Measurements from ENCODE around the gene GNL2.
"Not testable (repeated sequence)": the region's sequence is repeated elsewhere in the genome, so short reads cannot be mapped to it uniquely, and the experiment has no call there.

Gene GNL2

DNA sequence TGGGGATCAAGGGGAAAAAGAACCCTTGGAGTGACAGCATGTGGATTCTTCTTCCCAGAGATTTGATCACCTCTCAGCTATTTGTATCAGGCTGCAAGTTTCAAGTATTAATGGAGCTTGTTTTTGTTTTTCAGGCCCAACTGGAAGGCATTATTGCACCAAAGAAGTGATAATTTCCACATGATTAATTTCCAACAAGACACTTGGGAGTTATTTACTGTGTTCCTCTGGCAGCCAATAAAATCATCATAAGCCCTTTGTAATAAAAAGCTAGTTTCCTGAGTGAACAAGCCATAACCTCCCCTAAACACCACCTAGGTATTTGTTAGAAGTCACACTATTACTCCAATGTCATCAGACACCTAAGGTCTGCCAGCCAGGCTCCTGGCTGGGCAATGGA is 30.8 kb downstream of the GNL2 start:
- peak overlapping the region; percentile 55 for H3K27ac ChIP-seq
- TF ChIP-seq, protein P1, sequence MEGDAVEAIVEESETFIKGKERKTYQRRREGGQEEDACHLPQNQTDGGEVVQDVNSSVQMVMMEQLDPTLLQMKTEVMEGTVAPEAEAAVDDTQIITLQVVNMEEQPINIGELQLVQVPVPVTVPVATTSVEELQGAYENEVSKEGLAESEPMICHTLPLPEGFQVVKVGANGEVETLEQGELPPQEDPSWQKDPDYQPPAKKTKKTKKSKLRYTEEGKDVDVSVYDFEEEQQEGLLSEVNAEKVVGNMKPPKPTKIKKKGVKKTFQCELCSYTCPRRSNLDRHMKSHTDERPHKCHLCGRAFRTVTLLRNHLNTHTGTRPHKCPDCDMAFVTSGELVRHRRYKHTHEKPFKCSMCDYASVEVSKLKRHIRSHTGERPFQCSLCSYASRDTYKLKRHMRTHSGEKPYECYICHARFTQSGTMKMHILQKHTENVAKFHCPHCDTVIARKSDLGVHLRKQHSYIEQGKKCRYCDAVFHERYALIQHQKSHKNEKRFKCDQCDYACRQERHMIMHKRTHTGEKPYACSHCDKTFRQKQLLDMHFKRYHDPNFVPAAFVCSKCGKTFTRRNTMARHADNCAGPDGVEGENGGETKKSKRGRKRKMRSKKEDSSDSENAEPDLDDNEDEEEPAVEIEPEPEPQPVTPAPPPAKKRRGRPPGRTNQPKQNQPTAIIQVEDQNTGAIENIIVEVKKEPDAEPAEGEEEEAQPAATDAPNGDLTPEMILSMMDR (conservative IDR thresholded peaks at IDR 0.05), result no peak

DNA sequence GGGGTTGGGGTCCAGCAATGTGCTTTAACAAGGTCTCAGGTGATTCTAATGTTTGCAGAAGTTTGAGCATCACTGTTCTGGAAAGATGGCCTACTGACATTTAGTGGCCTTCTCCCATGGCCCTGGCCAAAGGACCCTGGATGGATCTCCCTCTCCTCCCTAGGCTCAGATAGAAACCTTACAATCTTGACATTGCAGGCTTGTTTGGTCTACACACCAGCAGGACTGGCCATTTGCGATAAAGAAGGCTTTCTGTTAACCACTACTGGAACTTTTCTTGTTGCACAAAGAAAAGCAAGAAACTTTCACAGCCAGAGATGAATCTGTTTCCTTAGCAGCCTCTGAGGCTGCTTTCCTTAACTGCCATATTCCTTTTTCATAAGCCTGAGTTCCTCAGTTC is 32.8 kb downstream of the GNL2 start:
- TF ChIP-seq, protein P1 (conservative IDR thresholded peaks at IDR 0.05), result no peak
- peak overlapping the region; percentile 55 for H3K27ac ChIP-seq

DNA sequence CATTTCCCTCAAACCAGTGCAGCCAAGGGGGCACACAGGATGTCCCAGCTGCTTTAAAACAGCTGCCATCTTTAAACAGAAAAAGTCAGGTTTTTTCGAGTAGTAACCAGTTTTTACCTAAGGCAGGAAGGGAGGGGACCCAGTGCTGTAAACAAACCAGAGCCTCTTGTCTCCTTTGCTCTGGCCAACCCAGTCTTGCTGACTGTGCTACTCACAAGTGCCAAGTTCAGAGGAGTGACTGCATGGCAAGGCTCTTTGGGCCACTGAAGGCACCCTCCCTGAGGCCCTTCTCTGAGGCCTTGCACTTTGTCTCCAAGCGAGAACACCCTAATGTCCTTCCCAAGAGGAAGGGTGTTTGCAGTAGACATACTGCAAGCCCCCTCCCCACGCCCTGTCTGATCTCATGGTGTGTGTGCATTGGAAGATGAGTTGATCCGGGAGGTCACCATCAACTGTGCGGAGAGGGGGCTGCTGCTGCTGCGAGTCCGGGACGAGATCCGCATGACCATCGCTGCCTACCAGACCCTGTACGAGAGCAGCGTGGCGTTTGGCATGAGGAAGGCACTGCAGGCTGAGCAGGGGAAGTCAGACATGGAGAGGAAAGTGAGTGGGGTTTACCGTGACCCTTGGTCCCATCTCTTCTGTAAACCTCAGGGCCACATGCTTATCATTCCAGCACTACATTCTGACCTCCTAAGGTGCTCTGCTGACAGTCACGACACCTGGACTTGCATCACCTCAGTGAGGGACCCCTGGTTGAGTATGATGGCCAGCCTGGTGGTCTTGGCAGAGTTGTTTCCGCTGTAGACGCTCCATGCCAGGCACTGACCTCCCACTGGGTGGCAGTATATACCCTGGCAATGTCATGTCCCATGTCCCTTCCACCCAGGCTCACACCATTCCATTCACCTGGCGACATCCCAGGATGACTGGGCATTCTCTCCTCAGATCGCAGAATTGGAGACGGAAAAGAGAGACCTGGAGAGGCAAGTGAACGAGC is 34.3 kb downstream of the GNL2 start:
- TF ChIP-seq, protein P1 (conservative IDR thresholded peaks at IDR 0.05), result peak; percentile 64
- no peak overlapping the region for H3K27ac ChIP-seq

DNA sequence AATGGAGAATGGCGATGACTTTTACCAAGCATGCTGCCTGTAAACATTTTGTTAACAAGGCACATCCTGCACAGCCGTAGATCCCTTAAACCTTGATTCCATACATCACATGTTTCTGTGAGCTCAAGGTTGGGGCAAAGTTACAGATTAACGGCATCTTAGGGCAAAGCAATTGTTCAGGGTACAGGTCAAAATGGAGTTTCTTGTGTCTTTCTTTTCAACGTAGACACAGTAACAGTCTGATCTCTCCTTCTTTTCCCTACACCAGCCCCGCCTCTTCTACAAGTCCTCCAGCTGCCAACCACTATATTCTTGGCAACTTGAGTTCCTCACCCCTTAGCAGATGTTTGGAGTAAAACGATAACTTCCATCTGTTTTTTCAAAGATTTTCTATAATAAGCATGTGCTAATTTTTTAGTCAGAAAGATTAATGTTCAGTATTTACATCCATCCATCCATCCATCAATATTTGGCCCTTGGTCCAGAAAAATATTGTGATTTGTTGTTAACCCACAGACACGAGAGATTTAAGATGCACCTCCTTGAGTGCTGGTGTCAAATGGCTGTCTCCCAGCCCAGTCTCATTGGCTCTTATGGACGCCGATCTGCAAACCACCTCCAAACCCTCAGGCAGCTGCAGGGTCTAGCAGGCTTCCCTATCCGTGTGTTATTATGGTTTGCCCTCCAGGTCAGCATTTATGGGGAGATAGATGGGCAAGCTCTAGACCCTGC is 35.2 kb downstream of the GNL2 start:
- H3K27ac ChIP-seq, result no peak overlapping the region

DNA sequence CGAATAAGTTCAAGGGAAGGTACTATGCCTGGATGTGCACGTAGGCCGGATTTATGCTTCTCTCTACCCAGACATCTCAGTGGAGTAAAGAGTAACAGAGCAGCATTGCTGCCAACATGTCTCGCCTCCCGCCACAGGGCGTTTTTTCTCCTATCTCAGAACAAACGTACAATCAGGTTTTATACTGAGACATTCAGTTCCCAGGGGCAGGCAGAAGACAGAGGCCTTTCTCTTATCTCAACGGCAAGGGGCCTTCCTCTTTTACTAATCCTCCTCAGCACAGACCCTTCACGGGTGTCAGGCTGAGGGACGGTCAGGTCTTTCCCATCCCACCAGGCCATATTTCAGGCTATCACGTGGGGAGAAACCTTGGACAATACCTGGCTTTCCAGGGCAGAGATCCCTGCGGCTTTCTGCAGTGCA is 35.8 kb downstream of the GNL2 start:
- H3K27ac ChIP-seq, result not testable (repeated sequence)

More for the DNA sequence above, 35.2 kb downstream of the GNL2 start:
- TF ChIP-seq, protein P1 (conservative IDR thresholded peaks at IDR 0.05), result no peak

DNA sequence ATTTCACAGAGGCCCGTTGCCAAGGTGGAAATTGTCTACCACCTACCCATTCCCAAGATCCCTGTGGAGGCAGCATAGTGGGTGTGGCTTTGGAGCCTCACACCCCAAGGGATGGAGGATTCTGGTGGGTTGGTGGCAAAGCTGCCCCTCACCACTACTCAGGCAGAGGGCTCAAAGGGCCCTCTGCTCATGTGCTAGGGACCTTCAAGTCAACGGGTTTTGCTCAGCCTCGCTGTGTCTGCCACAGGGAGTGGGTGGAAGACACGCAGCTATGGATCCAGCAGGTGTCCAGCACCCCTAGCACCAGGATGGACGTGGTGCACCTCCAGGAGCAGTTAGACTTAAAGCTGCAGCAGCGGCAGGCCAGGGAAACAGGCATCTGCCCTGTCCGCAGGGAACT is 36.7 kb downstream of the GNL2 start:
- H3K27ac ChIP-seq, result no peak overlapping the region
- TF ChIP-seq, protein P1 (conservative IDR thresholded peaks at IDR 0.05), result no peak

DNA sequence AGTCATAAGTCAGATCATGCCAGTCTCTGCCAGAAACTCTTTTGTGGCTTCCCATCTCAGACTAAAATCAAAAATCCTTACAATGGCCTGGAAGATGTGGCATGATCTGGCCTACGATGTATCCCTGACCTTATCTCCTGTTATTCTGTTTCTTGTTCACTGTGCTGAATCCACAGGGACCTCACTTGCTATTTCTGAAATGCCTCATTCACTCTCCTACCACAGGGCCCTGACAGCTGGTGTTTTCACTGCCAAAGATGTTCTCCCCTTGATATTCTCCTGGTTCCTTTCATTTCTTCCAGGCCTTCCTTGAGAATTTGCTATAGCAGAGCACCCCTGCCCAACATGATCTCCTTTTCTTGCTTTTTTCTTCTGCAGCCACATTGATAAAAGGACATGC is 37.3 kb downstream of the GNL2 start:
- H3K27ac ChIP-seq, result no peak overlapping the region
- TF ChIP-seq, protein P1 (conservative IDR thresholded peaks at IDR 0.05), result no peak
